WTC11 (cell line): ENCODE measurements around the gene UBC. TPM values are rescaled to one million over a fixed set of nuclear protein-coding genes. Genes with fewer than 3 reads are reported as not detected.
A peak's percentile ranks its signal among the peaks of the same experiment; 100 is the strongest.

ENCODE experiments used
- ATAC-seq: fragments of 200-7000 bp; cut with Tn5 transposase; 2 replicates; pipeline ENCODE4 v1.10.0; 2021; ENCODE audit warnings: mild to moderate bottlenecking, moderate library complexity
- CTCF ChIA-PET: fragments of 300-600 bp; sonication (Branson Sonifier 250); formaldehyde crosslinking; loops from one replicate; lab custom pipeline; 2021; ENCODE audit warnings: antibody characterized with exemption; lab: Charles Lee
- POLR2A ChIA-PET: fragments of 350-600 bp; sonication (Branson Sonifier 250); formaldehyde crosslinking; loops from one replicate; lab custom pipeline; 2021; ENCODE audit warnings: antibody characterized with exemption; lab: Charles Lee
- DNase-seq: peaks from one replicate; pipeline ENCODE4 v3.0.0; 2021; ENCODE audit warnings: low spot score
- H3K27ac Mint-ChIP-seq: 2 replicates; pipeline ENCODE4 v1.8.0; 2021; ENCODE audit warnings: mixed read lengths
- H3K27me3 Mint-ChIP-seq: 2 replicates; pipeline ENCODE4 v1.8.0; 2021; ENCODE audit warnings: low read depth, mild to moderate bottlenecking, moderate library complexity, mixed read lengths
- H3K36me3 Mint-ChIP-seq: 2 replicates; pipeline ENCODE4 v1.8.0; 2021; ENCODE audit warnings: mixed read lengths
- H3K4me1 Mint-ChIP-seq: 2 replicates; pipeline ENCODE4 v1.8.0; 2022; ENCODE audit warnings: mixed read lengths
- H3K4me3 Mint-ChIP-seq: 2 replicates; pipeline ENCODE4 v1.8.0; 2021; ENCODE audit warnings: mild to moderate bottlenecking, moderate library complexity, mixed read lengths
- H3K9me3 Mint-ChIP-seq: 2 replicates; pipeline ENCODE4 v1.8.0; 2021; ENCODE audit warnings: mixed read lengths
- ATF1 ChIP-seq: sonication (generic); formaldehyde crosslinking; IDR thresholded peaks from 2 replicates; pipeline ENCODE4 v1.8.1; 2023; ENCODE audit warnings: mild to moderate bottlenecking, moderate library complexity, missing genetic modification reagents
- CREM ChIP-seq: sonication (generic); formaldehyde crosslinking; IDR thresholded peaks from 2 replicates; pipeline ENCODE4 v1.8.1; 2022; ENCODE audit warnings: mild to moderate bottlenecking, missing genetic modification reagents, moderate library complexity
- E2F1 ChIP-seq: sonication (generic); formaldehyde crosslinking; IDR thresholded peaks from 2 replicates; pipeline ENCODE4 v1.8.0; 2022; ENCODE audit warnings: mild to moderate bottlenecking, missing genetic modification reagents
- E2F4 ChIP-seq: sonication (generic); formaldehyde crosslinking; IDR thresholded peaks from 2 replicates; pipeline ENCODE4 v1.8.1; 2022; ENCODE audit warnings: low read depth, mild to moderate bottlenecking, moderate library complexity, missing genetic modification reagents, borderline replicate concordance
- ERG ChIP-seq: fragments of 250-450 bp; sonication (Bioruptor Pico); IDR thresholded peaks from 2 replicates; pipeline ENCODE4 v1.8.0; 2021; ENCODE audit warnings: mild to moderate bottlenecking
- ETV6 ChIP-seq: sonication (generic); formaldehyde crosslinking; IDR thresholded peaks from 2 replicates; pipeline ENCODE4 v1.8.1; 2022; ENCODE audit warnings: mild to moderate bottlenecking, missing genetic modification reagents
- FOXP1 ChIP-seq: sonication (generic); formaldehyde crosslinking; IDR thresholded peaks from 2 replicates; pipeline ENCODE4 v1.8.0; 2022; ENCODE audit warnings: missing genetic modification reagents, mild to moderate bottlenecking, moderate library complexity, borderline replicate concordance
- FOXP4 ChIP-seq: sonication (generic); formaldehyde crosslinking; IDR thresholded peaks from 2 replicates; pipeline ENCODE4 v1.8.0; 2022; ENCODE audit warnings: mild to moderate bottlenecking, missing genetic modification reagents
- GABPB1 ChIP-seq: sonication (generic); formaldehyde crosslinking; IDR thresholded peaks from 2 replicates; pipeline ENCODE4 v1.8.1; 2023; ENCODE audit warnings: mild to moderate bottlenecking, missing genetic modification reagents
- JAZF1 ChIP-seq: fragments of 250-450 bp; sonication (Bioruptor Pico); IDR thresholded peaks from 2 replicates; pipeline ENCODE4 v1.9.0; 2021; ENCODE audit warnings: moderate library complexity, mild to moderate bottlenecking, inconsistent platforms
- KAT7 ChIP-seq: sonication (generic); formaldehyde crosslinking; IDR thresholded peaks from 2 replicates; pipeline ENCODE4 v1.8.1; 2023; ENCODE audit warnings: missing genetic modification reagents, mild to moderate bottlenecking, borderline replicate concordance
- MAX ChIP-seq: sonication (generic); formaldehyde crosslinking; IDR thresholded peaks from 2 replicates; pipeline ENCODE4 v1.8.0; 2022; ENCODE audit warnings: mild to moderate bottlenecking, missing genetic modification reagents
- MXD4 ChIP-seq: fragments of 250-450 bp; sonication (Bioruptor Pico); IDR thresholded peaks from 2 replicates; pipeline ENCODE4 v1.8.0; 2021; ENCODE audit warnings: mild to moderate bottlenecking, moderate library complexity, borderline replicate concordance
- NFATC4 ChIP-seq: fragments of 250-450 bp; sonication (Bioruptor Pico); IDR thresholded peaks from 2 replicates; pipeline ENCODE4 v1.9.0; 2021; ENCODE audit warnings: mild to moderate bottlenecking
- NFYB ChIP-seq: sonication (generic); formaldehyde crosslinking; conservative IDR thresholded peaks from 2 replicates; pipeline ENCODE4 v1.8.0; 2022; ENCODE audit warnings: low read depth, missing genetic modification reagents
- PRDM15 ChIP-seq: sonication (generic); formaldehyde crosslinking; IDR thresholded peaks from 2 replicates; pipeline ENCODE4 v1.8.0; 2022; ENCODE audit warnings: missing genetic modification reagents
- SMAD3 ChIP-seq: sonication (generic); formaldehyde crosslinking; IDR thresholded peaks from 2 replicates; pipeline ENCODE4 v1.8.0; 2022; ENCODE audit warnings: missing genetic modification reagents, mild to moderate bottlenecking, borderline replicate concordance
- USF1 ChIP-seq: sonication (generic); formaldehyde crosslinking; IDR thresholded peaks from 2 replicates; pipeline ENCODE4 v1.8.0; 2022; ENCODE audit warnings: mild to moderate bottlenecking, missing genetic modification reagents
- ZNF396 ChIP-seq: fragments of 250-450 bp; sonication (Bioruptor Pico); IDR thresholded peaks from 2 replicates; pipeline ENCODE4 v1.8.0; 2021; ENCODE audit warnings: mild to moderate bottlenecking, moderate library complexity, borderline replicate concordance
- ZNF425 ChIP-seq: fragments of 250-450 bp; sonication (Bioruptor Pico); conservative IDR thresholded peaks from 2 replicates; pipeline ENCODE4 v1.9.0; 2021; ENCODE audit warnings: mild to moderate bottlenecking
- ZSCAN18 ChIP-seq: fragments of 250-450 bp; sonication (Bioruptor Pico); IDR thresholded peaks from 2 replicates; pipeline ENCODE4 v2.1.2; 2022; ENCODE audit warnings: mild to moderate bottlenecking, moderate library complexity
- total RNA-seq: library from RNA; stranded (reverse); gene quantifications from 3 replicates; pipeline ENCODE4 v1.2.3, GENCODE V29; 2021

UBC gene
- total RNA-seq, 1 experiment from 2014 or later, result 530 TPM

- Mint-ChIP-seq H3K27me3 (peaks cover 5% of the 10 kb centered on the region), H3K36me3 (peaks cover 6% of the 10 kb centered on the region; the same call in 1 of the 2 replicates)
- POLR2A ChIA-PET, result no interaction called here
- TF ChIP-seq ETV6 (peak; percentile 63), MXD4 (CRISPR knock-in tag) (no peak), USF1 (CRISPR knock-in tag) (0 out of 2 replicates have a peak, but pooled peaks have one; percentile 38), E2F4 (peak; percentile 40; the same call in 1 of the 2 replicates), ERG (CRISPR knock-in tag) (no peak), CREM (CRISPR knock-in tag) (0 out of 2 replicates have a peak, but pooled peaks have one; percentile 39), NFATC4 (CRISPR knock-in tag) (no peak), KAT7 (CRISPR knock-in tag) (0 out of 2 replicates have a peak, but pooled peaks have one; percentile 63), ZSCAN18 (no peak), GABPB1 (CRISPR knock-in tag) (peak; percentile 51; the same call in 1 of the 2 replicates), FOXP4 (CRISPR knock-in tag) (no peak), MAX (CRISPR knock-in tag) (peak; percentile 59; the same call in 1 of the 2 replicates), E2F1 (CRISPR knock-in tag) (peak; percentile 73; the same call in 1 of the 2 replicates), SMAD3 (CRISPR knock-in tag) (no peak), ATF1 (no peak), PRDM15 (no peak), ZNF396 (CRISPR knock-in tag) (no peak), JAZF1 (CRISPR knock-in tag) (no peak), NFYB (CRISPR knock-in tag) (no peak), FOXP1 (CRISPR knock-in tag) (no peak; the same call in none of the 2 replicates), ZNF425 (CRISPR knock-in tag) (no peak)
These were observed 50.8 kb downstream of the UBC start, which contains the start of gene SCARB1 for GRCh38 chr12:124863416-124864325. TSS of gene SCARB1 (minus strand) at chr12:124863864. CDS start at chr12:124863720, 144 bp downstream.

More at GRCh38 chr12:124863416-124864325, 50.8 kb downstream of the UBC start, which contains the start of gene SCARB1:
- Mint-ChIP-seq H3K4me1 (peaks cover 26% of the 10 kb centered on the region), H3K27ac (peak within 1 kb of the TSS; percentile 42; the same call in 1 of the 2 replicates), H3K4me3 (peak within 1 kb of the TSS; percentile 74), H3K9me3 (no peaks in the 10 kb centered on the region)
- ATAC-seq (peak; percentile 84), DNase-seq (peak; percentile 84)
- CTCF ChIA-PET, result interaction anchor here (0.7 to 2.0 kb wide), 4 partner anchors 43 to 77 kb away, joined by 3 to 7 read pairs (median 5); no protein-coding TSS in a partner anchor
